Endothelial cell of umbilical vein (primary cell): Measurements from ENCODE around the gene ITIH5.

Source experiments
- EZH2 ChIP-seq: IDR thresholded peaks from 2 replicates; pipeline ENCODE4 v1.6.1; 2012; ENCODE audit warnings: borderline replicate concordance, low read depth, mild to moderate bottlenecking, moderate library complexity, low read length, inconsistent platforms; ENCODE audit not compliant: severe bottlenecking
- JUN ChIP-seq: IDR thresholded peaks from 2 replicates; pipeline ENCODE4 v1.6.1; 2011; ENCODE audit warnings: borderline replicate concordance, low read depth; ENCODE audit not compliant: insufficient read length, insufficient read depth
- MYC ChIP-seq: IDR thresholded peaks from one replicate; pipeline ENCODE4 v1.6.1; 2011; ENCODE audit warnings: mild to moderate bottlenecking, low read depth, low read length
- POLR2A ChIP-seq: IDR thresholded peaks from 2 replicates; pipeline ENCODE4 v1.6.1; 2012; ENCODE audit warnings: low read depth, mild to moderate bottlenecking, control low read depth, low read length
- POLR2AphosphoS5 ChIP-seq: IDR thresholded peaks from 2 replicates; pipeline ENCODE4 v1.6.1; 2012; ENCODE audit warnings: low read depth, mild to moderate bottlenecking, control low read depth, low read length, moderate library complexity; ENCODE audit not compliant: insufficient read depth
- TF ChIP-seq, protein P1 (sequence below), 2 donors: IDR thresholded peaks; 1 replicate in 1 of 2; 2 replicates in 1 of 2; pipeline ENCODE4 v1.5.1; 2011; ENCODE audit warnings: low read length in 2 of 2, mild to moderate bottlenecking in 2 of 2, moderate library complexity in 2 of 2, control low read depth in 1 of 2, inconsistent platforms in 1 of 2, low read depth in 1 of 2; ENCODE audit not compliant: insufficient read depth in 1 of 2; ENCODE audit errors: extremely low read depth in 1 of 2
- TF ChIP-seq, protein P2 (sequence below): IDR thresholded peaks from 2 replicates; pipeline ENCODE4 v1.6.1; 2011; ENCODE audit not compliant: insufficient read depth, insufficient read length

DNA sequence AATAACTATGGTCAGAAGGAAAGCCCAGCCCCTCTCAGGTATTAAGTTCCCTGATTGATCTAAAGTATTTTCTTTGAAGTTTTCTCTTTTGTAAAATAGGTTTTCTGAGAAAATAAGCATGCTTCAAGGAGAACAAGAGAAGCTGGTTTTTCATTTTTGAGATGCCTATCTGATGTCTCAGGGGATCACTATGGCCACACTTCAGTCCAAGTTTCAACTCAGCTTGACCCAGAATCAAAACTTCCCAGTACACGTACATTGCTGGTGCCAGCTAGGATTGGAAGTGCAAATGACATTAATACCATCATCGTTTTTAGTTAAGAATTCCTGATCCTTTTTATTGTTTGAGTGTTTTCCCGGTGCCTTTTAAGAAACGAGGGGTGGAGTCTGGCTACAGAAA is 7.2 kb downstream of the ITIH5 start:
- TF ChIP-seq POLR2A (no peak), POLR2AphosphoS5 (no peak), JUN (no peak), MYC (no peak), EZH2 (no peak)
- TF ChIP-seq, protein P1, sequence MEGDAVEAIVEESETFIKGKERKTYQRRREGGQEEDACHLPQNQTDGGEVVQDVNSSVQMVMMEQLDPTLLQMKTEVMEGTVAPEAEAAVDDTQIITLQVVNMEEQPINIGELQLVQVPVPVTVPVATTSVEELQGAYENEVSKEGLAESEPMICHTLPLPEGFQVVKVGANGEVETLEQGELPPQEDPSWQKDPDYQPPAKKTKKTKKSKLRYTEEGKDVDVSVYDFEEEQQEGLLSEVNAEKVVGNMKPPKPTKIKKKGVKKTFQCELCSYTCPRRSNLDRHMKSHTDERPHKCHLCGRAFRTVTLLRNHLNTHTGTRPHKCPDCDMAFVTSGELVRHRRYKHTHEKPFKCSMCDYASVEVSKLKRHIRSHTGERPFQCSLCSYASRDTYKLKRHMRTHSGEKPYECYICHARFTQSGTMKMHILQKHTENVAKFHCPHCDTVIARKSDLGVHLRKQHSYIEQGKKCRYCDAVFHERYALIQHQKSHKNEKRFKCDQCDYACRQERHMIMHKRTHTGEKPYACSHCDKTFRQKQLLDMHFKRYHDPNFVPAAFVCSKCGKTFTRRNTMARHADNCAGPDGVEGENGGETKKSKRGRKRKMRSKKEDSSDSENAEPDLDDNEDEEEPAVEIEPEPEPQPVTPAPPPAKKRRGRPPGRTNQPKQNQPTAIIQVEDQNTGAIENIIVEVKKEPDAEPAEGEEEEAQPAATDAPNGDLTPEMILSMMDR (IDR thresholded peaks at IDR 0.05; ENCODE audit: extremely low read depth in 1 of 2, insufficient read depth in 1 of 2, low read depth in 1 of 2, low read length in 2 of 2): no peak
- TF ChIP-seq, protein P2, sequence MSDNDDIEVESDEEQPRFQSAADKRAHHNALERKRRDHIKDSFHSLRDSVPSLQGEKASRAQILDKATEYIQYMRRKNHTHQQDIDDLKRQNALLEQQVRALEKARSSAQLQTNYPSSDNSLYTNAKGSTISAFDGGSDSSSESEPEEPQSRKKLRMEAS: no peak
